NT2/D1 (cell line): ENCODE results near the gene RAX.

Experiments
- DNase-seq: peaks from one replicate; pipeline ENCODE4 v3.0.0-alpha.2; 2011; ENCODE audit warnings: low read depth, low spot score
- H3K27me3 ChIP-seq: 2 replicates; pipeline ENCODE4 v1.6.0; 2011; ENCODE audit warnings: mild to moderate bottlenecking; ENCODE audit not compliant: insufficient read length, insufficient read depth
- H3K36me3 ChIP-seq: 2 replicates; pipeline ENCODE4 v1.6.1; 2011; ENCODE audit warnings: mild to moderate bottlenecking, low read length, mixed read lengths; ENCODE audit not compliant: insufficient read depth, insufficient read length
- H3K4me1 ChIP-seq: 2 replicates; pipeline ENCODE4 v1.5.1; 2011; ENCODE audit not compliant: insufficient read depth, insufficient read length
- H3K4me3 ChIP-seq: 2 replicates; pipeline ENCODE4 v1.5.1; 2011; ENCODE audit warnings: low read depth; ENCODE audit not compliant: insufficient read length
- H3K9ac ChIP-seq: 2 replicates; pipeline ENCODE4 v1.6.0; 2011; ENCODE audit warnings: low read depth; ENCODE audit not compliant: insufficient read length
- H3K9me3 ChIP-seq: 2 replicates; pipeline ENCODE4 v1.5.1; 2011; ENCODE audit warnings: mild to moderate bottlenecking, low read length; ENCODE audit not compliant: insufficient read depth
- SUZ12 ChIP-seq: IDR thresholded peaks from 2 replicates; pipeline ENCODE4 v1.6.1; 2011; ENCODE audit not compliant: insufficient read length, insufficient read depth; ENCODE audit errors: extremely low read depth
- YY1 ChIP-seq: IDR thresholded peaks from 2 replicates; pipeline ENCODE4 v1.6.1; 2011; ENCODE audit not compliant: insufficient read length, insufficient read depth
- ZNF274 ChIP-seq: IDR thresholded peaks from 2 replicates; pipeline ENCODE4 v1.6.1; 2011; ENCODE audit warnings: mild to moderate bottlenecking, low read depth, low read length

RAX gene

GRCh38 chr18:59238385-59238784 lies 34.9 kb downstream of the RAX start:
- no peaks in the 10 kb centered on the region for H3K9me3 ChIP-seq
- H3K27me3 ChIP-seq: no peaks in the 10 kb centered on the region
- H3K4me1 ChIP-seq: no peaks in the 10 kb centered on the region
- no peak overlapping the region for H3K4me3 ChIP-seq
- H3K36me3 ChIP-seq: no peaks in the 10 kb centered on the region
- DNase-seq: no peak
- H3K9ac ChIP-seq: no peak overlapping the region
- no peak for TF ChIP-seq SUZ12
- no peak for TF ChIP-seq YY1
- TF ChIP-seq ZNF274: no peak

GRCh38 chr18:59233017-59233410 lies 40.2 kb downstream of the RAX start:
- DNase-seq: no peak
- no peaks in the 10 kb centered on the region for H3K36me3 ChIP-seq

GRCh38 chr18:59232309-59233016 lies 40.8 kb downstream of the RAX start:
- no peak overlapping the region for H3K4me3 ChIP-seq
- H3K36me3 ChIP-seq: no peaks in the 10 kb centered on the region
- no peak for DNase-seq
- H3K27me3 ChIP-seq: no peaks in the 10 kb centered on the region
- H3K9ac ChIP-seq: no peak overlapping the region
- no peaks in the 10 kb centered on the region for H3K4me1 ChIP-seq
- TF ChIP-seq SUZ12 (no peak), YY1 (no peak), ZNF274 (no peak)
- H3K9me3 ChIP-seq: no peaks in the 10 kb centered on the region

More at GRCh38 chr18:59233017-59233410, 40.2 kb downstream of the RAX start:
- no peak for TF ChIP-seq YY1
- no peak for TF ChIP-seq SUZ12
- no peak for TF ChIP-seq ZNF274
- H3K4me1 ChIP-seq: no peaks in the 10 kb centered on the region
- no peaks in the 10 kb centered on the region for H3K27me3 ChIP-seq
- H3K4me3 ChIP-seq: no peak overlapping the region
- H3K9ac ChIP-seq: no peak overlapping the region
- H3K9me3 ChIP-seq: no peaks in the 10 kb centered on the region

- no peaks in the 10 kb centered on the region for H3K27me3 ChIP-seq
- TF ChIP-seq SUZ12 (no peak), ZNF274 (no peak)
- H3K36me3 ChIP-seq: no peaks in the 10 kb centered on the region
- H3K9me3 ChIP-seq: no peaks in the 10 kb centered on the region
- H3K4me1 ChIP-seq: no peaks in the 10 kb centered on the region
- DNase-seq: no peak
- no peak overlapping the region for H3K4me3 ChIP-seq
- no peak overlapping the region for H3K9ac ChIP-seq
These were observed 41.4 kb downstream of the RAX start for GRCh38 chr18:59231877-59232276.

- Histone ChIP-seq H3K9ac (no peak overlapping the region), H3K36me3 (no peaks in the 10 kb centered on the region), H3K27me3 (no peaks in the 10 kb centered on the region), H3K9me3 (0 out of 2 replicates have a peak, but pooled peaks cover 5% of the 10 kb centered on the region), H3K4me3 (no peak overlapping the region), H3K4me1 (no peaks in the 10 kb centered on the region)
- no peak for DNase-seq
- TF ChIP-seq YY1: no peak
- no peak for TF ChIP-seq ZNF274
- TF ChIP-seq SUZ12: no peak
These were observed 42.1 kb downstream of the RAX start for GRCh38 chr18:59231114-59231513.

GRCh38 chr18:59229701-59230443 lies 43.4 kb downstream of the RAX start:
- no peak for DNase-seq
- TF ChIP-seq SUZ12 (no peak), YY1 (no peak), ZNF274 (no peak)
- H3K4me3 ChIP-seq: no peak overlapping the region
- H3K27me3 ChIP-seq: no peaks in the 10 kb centered on the region
- no peak overlapping the region for H3K9ac ChIP-seq
- H3K9me3 ChIP-seq: 0 out of 2 replicates have a peak, but pooled peaks cover 9% of the 10 kb centered on the region
- H3K4me1 ChIP-seq: no peaks in the 10 kb centered on the region
- no peaks in the 10 kb centered on the region for H3K36me3 ChIP-seq

- Histone ChIP-seq H3K9ac (no peak overlapping the region), H3K27me3 (no peaks in the 10 kb centered on the region), H3K4me1 (no peaks in the 10 kb centered on the region), H3K4me3 (no peak overlapping the region), H3K36me3 (no peaks in the 10 kb centered on the region), H3K9me3 (0 out of 2 replicates have a peak, but pooled peaks cover 9% of the 10 kb centered on the region)
- TF ChIP-seq ZNF274: no peak
- TF ChIP-seq YY1: no peak
- no peak for TF ChIP-seq SUZ12
- DNase-seq: no peak
These were observed 44.1 kb downstream of the RAX start for GRCh38 chr18:59229191-59229590.
